ENCODE data around the gene SPTBN4.
A peak's percentile ranks its signal among the peaks of the same experiment; 100 is the strongest.
"Not testable (repeated sequence)": the region's sequence is repeated elsewhere in the genome, so short reads cannot be mapped to it uniquely, and the experiment has no call there.

SPTBN4 gene

GRCh38 chr19:40466985-40467734 lies at the start of gene SPTBN4:
TSS of gene SPTBN4 (plus strand) at chr19:40467001. CDS start at chr19:40472622, 5,621 bp downstream.
- no peak for DNase-seq (ENCODE audit: low spot score)

GRCh38 chr19:40417643-40417981 lies 49.2 kb upstream of the SPTBN4 start:
- no peak for DNase-seq (ENCODE audit: low spot score)

GRCh38 chr19:40418040-40418439 lies 48.8 kb upstream of the SPTBN4 start:
- DNase-seq (ENCODE audit: low spot score): no peak

GRCh38 chr19:40419066-40419612 lies 47.7 kb upstream of the SPTBN4 start:
- DNase-seq (ENCODE audit: low spot score): no peak

GRCh38 chr19:40419780-40420179 lies 47.0 kb upstream of the SPTBN4 start:
- no peak for DNase-seq (ENCODE audit: low spot score)

- no peak for DNase-seq (ENCODE audit: low spot score)
Observed at GRCh38 chr19:40420451-40420765, 46.4 kb upstream of the SPTBN4 start.

- peak; percentile 84 for DNase-seq (ENCODE audit: low spot score)
Observed at GRCh38 chr19:40420766-40421765, 45.7 kb upstream of the SPTBN4 start.

- DNase-seq (ENCODE audit: low spot score): no peak
Observed at GRCh38 chr19:40421993-40422747, 44.6 kb upstream of the SPTBN4 start.

- DNase-seq (ENCODE audit: low spot score): no peak
Observed at GRCh38 chr19:40422748-40423566, 43.8 kb upstream of the SPTBN4 start.

- DNase-seq (ENCODE audit: low spot score): no peak
Observed at GRCh38 chr19:40423938-40424337, 42.9 kb upstream of the SPTBN4 start.

GRCh38 chr19:40424637-40425449 lies 42.0 kb upstream of the SPTBN4 start:
- peak; percentile 40 for DNase-seq (ENCODE audit: low spot score)

GRCh38 chr19:40425450-40426287 lies 41.1 kb upstream of the SPTBN4 start, which contains the start of gene SERTAD1:
TSS of gene SERTAD1 (minus strand) at chr19:40425992. CDS start at chr19:40423546, 2,446 bp downstream.
- DNase-seq (ENCODE audit: low spot score): peak; percentile 99

- DNase-seq (ENCODE audit: low spot score): not testable (repeated sequence)
Observed at GRCh38 chr19:40428197-40428596, 38.6 kb upstream of the SPTBN4 start.

GRCh38 chr19:40430242-40430641 lies 36.6 kb upstream of the SPTBN4 start:
- not testable (repeated sequence) for DNase-seq (ENCODE audit: low spot score)

- DNase-seq (ENCODE audit: low spot score): no peak
Observed at GRCh38 chr19:40431698-40432097, 35.1 kb upstream of the SPTBN4 start.

- not testable (repeated sequence) for DNase-seq (ENCODE audit: low spot score)
Observed at GRCh38 chr19:40432760-40433159, 34.0 kb upstream of the SPTBN4 start.

- peak; percentile 32 for DNase-seq (ENCODE audit: low spot score)
Observed at GRCh38 chr19:40433391-40434216, 33.2 kb upstream of the SPTBN4 start.

- DNase-seq (ENCODE audit: low spot score): no peak
Observed at GRCh38 chr19:40438284-40438683, 28.5 kb upstream of the SPTBN4 start.

All from NAMALWA (cell line).